Nephron (organoid): ENCODE measurements around the gene GDPD5.

Experiments
- H3K27ac Mint-ChIP-seq, 3 experiments: 2 replicates each; pipeline ENCODE4 v1.8.0; 2020; ENCODE audit warnings: mixed read lengths in 3 of 3, mild to moderate bottlenecking in 2 of 3, moderate library complexity in 1 of 3
- H3K27me3 Mint-ChIP-seq: 2 replicates; pipeline ENCODE4 v1.8.0; 2021; ENCODE audit warnings: low read depth, mild to moderate bottlenecking, moderate library complexity, mixed read lengths
- H3K36me3 Mint-ChIP-seq: 2 replicates; pipeline ENCODE4 v1.8.0; 2020; ENCODE audit warnings: low read depth, mixed read lengths
- H3K4me1 Mint-ChIP-seq: 2 replicates; pipeline ENCODE4 v1.8.0; 2020; ENCODE audit warnings: mixed read lengths
- H3K4me3 Mint-ChIP-seq, 3 experiments: 2 replicates each; pipeline ENCODE4 v1.8.0; 2020; ENCODE audit warnings: mild to moderate bottlenecking in 3 of 3, mixed read lengths in 3 of 3, moderate library complexity in 2 of 3
- H3K9me3 Mint-ChIP-seq: 2 replicates; pipeline ENCODE4 v1.8.0; 2020; ENCODE audit warnings: mixed read lengths
- CTCF ChIP-seq, 3 experiments: fragments of 200-600 bp; sonication (generic); IDR thresholded peaks; one replicate each; pipeline ENCODE4 v1.5.0; 2021; ENCODE audit warnings: antibody characterized with exemption in 3 of 3; ENCODE audit not compliant: unreplicated experiment in 3 of 3

The GDPD5 gene

GRCh38 chr11:75539459-75540334 lies 14.0 kb upstream of the GDPD5 start:
- H3K36me3 Mint-ChIP-seq, result no peaks in the 10 kb centered on the region
- H3K27me3 Mint-ChIP-seq, result peaks cover 9% of the 10 kb centered on the region
- no peak for TF ChIP-seq CTCF (IDR thresholded peaks at IDR 0.05; ENCODE audit: unreplicated experiment in 3 of 3)
- H3K4me3 Mint-ChIP-seq, result no peak overlapping the region
- peaks cover 30% of the 10 kb centered on the region for H3K4me1 Mint-ChIP-seq
- peak overlapping the region; percentile 40 to 76 (median 65) for H3K27ac Mint-ChIP-seq
- no peaks in the 10 kb centered on the region for H3K9me3 Mint-ChIP-seq

- Mint-ChIP-seq H3K36me3 (no peaks in the 10 kb centered on the region), H3K27me3 (peaks cover 9% of the 10 kb centered on the region), H3K4me1 (peaks cover 36% of the 10 kb centered on the region)
Measured at GRCh38 chr11:75538150-75538942, 12.6 kb upstream of the GDPD5 start.

GRCh38 chr11:75537740-75538139 lies 12.0 kb upstream of the GDPD5 start:
- H3K36me3 Mint-ChIP-seq, result no peaks in the 10 kb centered on the region
- peaks cover 36% of the 10 kb centered on the region for H3K4me1 Mint-ChIP-seq
- TF ChIP-seq CTCF (IDR thresholded peaks at IDR 0.05; ENCODE audit: unreplicated experiment in 3 of 3), result no peak
- no peak overlapping the region for H3K4me3 Mint-ChIP-seq
- no peaks in the 10 kb centered on the region for H3K9me3 Mint-ChIP-seq
- H3K27me3 Mint-ChIP-seq, result peaks cover 9% of the 10 kb centered on the region
- peak overlapping the region in 2 of 3 experiments; percentile 5 to 8 for H3K27ac Mint-ChIP-seq

More at GRCh38 chr11:75538150-75538942, 12.6 kb upstream of the GDPD5 start:
- Mint-ChIP-seq H3K9me3 (no peaks in the 10 kb centered on the region), H3K4me3 (no peak overlapping the region), H3K27ac (peak overlapping the region in 2 of 3 experiments; percentile 5 to 33)
- no peak for TF ChIP-seq CTCF (IDR thresholded peaks at IDR 0.05; ENCODE audit: unreplicated experiment in 3 of 3)

DNA sequence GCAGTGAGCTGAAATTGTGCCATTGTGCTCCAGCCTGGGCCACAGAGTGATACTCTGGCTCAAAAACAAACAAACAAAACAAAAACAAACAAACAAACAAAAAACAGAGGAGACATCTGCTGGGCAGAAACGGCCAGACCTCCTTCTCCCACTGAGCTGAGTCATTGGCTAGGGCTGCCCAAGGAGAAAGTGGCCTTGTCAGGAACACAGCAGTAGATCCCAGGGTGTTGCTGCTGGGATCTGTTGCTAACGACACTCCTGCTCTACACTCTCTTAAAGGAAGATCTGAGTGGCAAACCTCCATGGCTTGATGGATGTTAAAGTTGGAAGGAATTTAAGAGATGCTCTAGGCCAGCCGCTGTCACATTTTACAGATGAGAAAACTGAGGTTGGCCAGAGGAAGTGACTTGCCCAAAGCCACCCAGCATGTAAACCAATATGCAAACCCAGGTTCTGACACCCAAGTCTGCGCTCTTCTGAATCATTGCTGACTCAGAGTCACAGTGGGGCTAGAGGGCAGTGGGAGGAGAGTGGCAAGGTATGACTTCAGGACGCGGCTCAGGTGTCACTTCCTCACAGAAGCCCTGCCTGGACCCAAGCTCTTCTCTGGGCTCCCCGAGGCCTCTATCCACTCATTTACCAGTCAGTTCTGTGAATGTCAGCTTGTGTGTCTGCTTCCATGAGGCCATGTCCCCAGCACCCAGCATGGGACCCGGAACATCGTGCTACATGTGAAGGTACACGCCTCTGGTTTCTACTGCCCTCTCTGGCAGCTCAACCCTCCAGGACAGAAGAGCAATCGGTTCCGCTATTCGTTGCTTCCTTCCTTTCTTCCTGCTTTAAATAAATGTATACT lies 11.3 kb upstream of the GDPD5 start:
- no peaks in the 10 kb centered on the region for H3K36me3 Mint-ChIP-seq
- peaks cover 9% of the 10 kb centered on the region for H3K27me3 Mint-ChIP-seq
- peak overlapping the region in 1 of 3 experiments; percentile 8 for H3K27ac Mint-ChIP-seq
- H3K9me3 Mint-ChIP-seq, result no peaks in the 10 kb centered on the region
- TF ChIP-seq CTCF (IDR thresholded peaks at IDR 0.05; ENCODE audit: unreplicated experiment in 3 of 3), result no peak
- peaks cover 36% of the 10 kb centered on the region for H3K4me1 Mint-ChIP-seq
- H3K4me3 Mint-ChIP-seq, result no peak overlapping the region

DNA sequence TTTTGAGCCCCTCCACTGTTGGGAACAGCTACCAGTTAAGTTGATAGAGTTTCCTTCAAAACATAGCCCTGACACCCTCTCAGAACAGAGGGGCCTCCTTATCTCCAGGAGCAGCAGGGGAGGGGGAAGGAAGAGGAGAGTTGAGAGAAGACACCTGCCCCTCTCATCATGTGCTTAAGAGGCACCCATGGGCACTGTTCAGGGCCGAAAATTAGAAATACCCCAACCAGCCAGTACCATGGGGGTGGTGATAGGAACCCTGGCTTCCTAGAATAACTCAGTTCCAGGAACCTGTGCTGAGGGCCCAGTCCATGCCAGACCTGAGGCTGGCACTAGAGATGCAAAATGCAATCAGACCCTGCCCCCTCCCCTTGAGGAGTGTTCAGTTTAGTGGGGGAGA lies 9.3 kb upstream of the GDPD5 start:
- no peaks in the 10 kb centered on the region for H3K9me3 Mint-ChIP-seq
- H3K27me3 Mint-ChIP-seq, result peaks cover 11% of the 10 kb centered on the region
- TF ChIP-seq CTCF (IDR thresholded peaks at IDR 0.05; ENCODE audit: unreplicated experiment in 3 of 3), result no peak
- H3K4me1 Mint-ChIP-seq, result peaks cover 33% of the 10 kb centered on the region
- peak overlapping the region in 1 of 3 experiments; percentile 17 for H3K27ac Mint-ChIP-seq
- H3K36me3 Mint-ChIP-seq, result no peaks in the 10 kb centered on the region
- H3K4me3 Mint-ChIP-seq, result no peak overlapping the region
